ENCODE data around the gene ZNF691.
"Not testable (repeated sequence)": the region's sequence is repeated elsewhere in the genome, so short reads cannot be mapped to it uniquely, and the experiment has no call there.

GRCh38 chr1:42814815-42815214, 31.6 kb upstream of the ZNF691 start:
- TF ChIP-seq TARDBP (IDR thresholded peaks at IDR 0.05); SUZ12 (IDR thresholded peaks at IDR 0.05); FOXM1 (IDR thresholded peaks at IDR 0.05; ENCODE audit: borderline replicate concordance); PKNOX1 (IDR thresholded peaks at IDR 0.05); BHLHE40 (IDR thresholded peaks at IDR 0.05; ENCODE audit: borderline replicate concordance); SP1 (IDR thresholded peaks at IDR 0.05); NFRKB (IDR thresholded peaks at IDR 0.05); L3MBTL2 (conservative IDR thresholded peaks at IDR 0.05); FOXA1 (IDR thresholded peaks at IDR 0.05); ZNF384 (IDR thresholded peaks at IDR 0.05): not testable (repeated sequence)
